Measurements from ENCODE around the gene OCEL1.
A peak's percentile ranks its signal among the peaks of the same experiment; 100 is the strongest.

OCEL1 gene

DNA sequence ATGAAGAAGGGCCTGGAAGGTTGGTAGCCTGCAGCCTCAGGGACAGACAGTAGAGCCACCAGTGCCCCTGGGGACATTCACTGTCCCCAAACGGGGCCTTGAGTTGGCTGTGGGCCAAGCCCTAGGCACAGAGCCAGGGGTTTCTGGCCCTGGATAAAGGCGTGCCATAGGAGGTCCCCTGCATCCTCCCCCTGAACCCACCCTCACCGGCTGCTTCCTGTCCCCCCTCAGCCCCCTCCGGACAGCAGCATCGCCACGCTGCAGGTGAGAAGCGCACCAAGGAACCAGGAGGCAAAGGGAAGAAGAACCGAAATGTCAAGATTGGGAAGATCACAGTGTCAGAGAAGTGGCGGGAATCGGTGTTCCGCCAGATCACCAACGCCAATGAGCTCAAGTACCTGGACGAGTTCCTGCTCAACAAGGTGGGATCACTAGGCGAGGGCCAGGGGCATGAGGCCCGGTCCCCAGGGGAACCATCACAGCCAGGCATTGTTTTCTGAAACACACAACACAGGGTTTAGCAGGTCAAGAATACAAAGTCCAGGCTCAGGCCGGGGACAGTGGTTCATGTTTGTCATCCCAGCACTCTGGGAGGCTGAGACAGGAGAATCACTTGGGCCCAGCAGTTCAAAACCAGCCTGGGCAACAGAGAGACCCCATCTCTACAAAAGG is 25.5 kb upstream of the OCEL1 start:
- DNase-seq (ENCODE audit: low read depth): no peak
- TF ChIP-seq, protein P1, sequence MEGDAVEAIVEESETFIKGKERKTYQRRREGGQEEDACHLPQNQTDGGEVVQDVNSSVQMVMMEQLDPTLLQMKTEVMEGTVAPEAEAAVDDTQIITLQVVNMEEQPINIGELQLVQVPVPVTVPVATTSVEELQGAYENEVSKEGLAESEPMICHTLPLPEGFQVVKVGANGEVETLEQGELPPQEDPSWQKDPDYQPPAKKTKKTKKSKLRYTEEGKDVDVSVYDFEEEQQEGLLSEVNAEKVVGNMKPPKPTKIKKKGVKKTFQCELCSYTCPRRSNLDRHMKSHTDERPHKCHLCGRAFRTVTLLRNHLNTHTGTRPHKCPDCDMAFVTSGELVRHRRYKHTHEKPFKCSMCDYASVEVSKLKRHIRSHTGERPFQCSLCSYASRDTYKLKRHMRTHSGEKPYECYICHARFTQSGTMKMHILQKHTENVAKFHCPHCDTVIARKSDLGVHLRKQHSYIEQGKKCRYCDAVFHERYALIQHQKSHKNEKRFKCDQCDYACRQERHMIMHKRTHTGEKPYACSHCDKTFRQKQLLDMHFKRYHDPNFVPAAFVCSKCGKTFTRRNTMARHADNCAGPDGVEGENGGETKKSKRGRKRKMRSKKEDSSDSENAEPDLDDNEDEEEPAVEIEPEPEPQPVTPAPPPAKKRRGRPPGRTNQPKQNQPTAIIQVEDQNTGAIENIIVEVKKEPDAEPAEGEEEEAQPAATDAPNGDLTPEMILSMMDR (conservative IDR thresholded peaks at IDR 0.05; ENCODE audit: control insufficient read depth, insufficient read depth, low read depth, low read length): no peak
- H3K4me3 ChIP-seq (ENCODE audit: control insufficient read depth, low read depth, low read length): no peak overlapping the region

- H3K4me3 ChIP-seq (ENCODE audit: control insufficient read depth, low read depth, low read length): no peak overlapping the region
- TF ChIP-seq, protein P1 (conservative IDR thresholded peaks at IDR 0.05; ENCODE audit: control insufficient read depth, insufficient read depth, low read depth, low read length): no peak
- peak; percentile 24 for DNase-seq (ENCODE audit: low read depth)
These were observed 23.8 kb upstream of the OCEL1 start for GRCh38 chr19:17202249-17202648.

DNA sequence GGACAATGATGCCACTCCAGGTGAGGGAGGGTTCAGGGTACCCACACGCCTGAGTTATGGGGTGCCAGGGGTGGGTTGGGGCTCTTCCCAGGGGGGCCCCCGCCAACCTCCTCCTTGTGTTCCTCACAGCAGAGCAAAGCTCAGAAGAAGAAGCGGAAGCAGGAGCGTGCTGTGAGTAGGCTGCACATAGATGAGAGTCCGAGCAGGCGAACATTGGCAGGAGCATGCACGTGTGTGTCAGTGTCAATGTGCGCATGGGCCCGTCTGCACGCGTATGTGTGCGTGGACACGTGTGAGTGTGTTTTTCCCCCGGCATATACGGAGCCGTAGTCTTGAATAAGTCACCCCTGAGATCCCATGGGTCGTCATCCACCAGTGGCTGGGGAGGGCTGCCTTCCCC is 23.3 kb upstream of the OCEL1 start:
- TF ChIP-seq, protein P1 (conservative IDR thresholded peaks at IDR 0.05; ENCODE audit: control insufficient read depth, insufficient read depth, low read depth, low read length): no peak
- DNase-seq (ENCODE audit: low read depth): no peak
- no peak overlapping the region for H3K4me3 ChIP-seq (ENCODE audit: control insufficient read depth, low read depth, low read length)

- TF ChIP-seq, protein P1 (conservative IDR thresholded peaks at IDR 0.05; ENCODE audit: control insufficient read depth, insufficient read depth, low read depth, low read length): peak; percentile 63
- H3K4me3 ChIP-seq (ENCODE audit: control insufficient read depth, low read depth, low read length): no peak overlapping the region
- peak; percentile 63 for DNase-seq (ENCODE audit: low read depth)
These were observed 20.5 kb upstream of the OCEL1 start for GRCh38 chr19:17205237-17206140.

GRCh38 chr19:17206736-17207581 is 19.1 kb upstream of the OCEL1 start:
- TF ChIP-seq, protein P1 (conservative IDR thresholded peaks at IDR 0.05; ENCODE audit: control insufficient read depth, insufficient read depth, low read depth, low read length): no peak
- DNase-seq (ENCODE audit: low read depth): no peak
- H3K4me3 ChIP-seq (ENCODE audit: control insufficient read depth, low read depth, low read length): no peak overlapping the region

Data from fibroblast of mammary gland (primary cell).